ENCODE data around the gene PRR5L. TPM values are rescaled to one million over a fixed set of nuclear protein-coding genes. Genes with fewer than 3 reads are reported as not detected.
A peak's percentile ranks its signal among the peaks of the same experiment; 100 is the strongest.

The PRR5L gene
- total and polyA plus RNA-seq, 2 experiments from 2014 or later, result 3.1 to 7.5 TPM

DNA sequence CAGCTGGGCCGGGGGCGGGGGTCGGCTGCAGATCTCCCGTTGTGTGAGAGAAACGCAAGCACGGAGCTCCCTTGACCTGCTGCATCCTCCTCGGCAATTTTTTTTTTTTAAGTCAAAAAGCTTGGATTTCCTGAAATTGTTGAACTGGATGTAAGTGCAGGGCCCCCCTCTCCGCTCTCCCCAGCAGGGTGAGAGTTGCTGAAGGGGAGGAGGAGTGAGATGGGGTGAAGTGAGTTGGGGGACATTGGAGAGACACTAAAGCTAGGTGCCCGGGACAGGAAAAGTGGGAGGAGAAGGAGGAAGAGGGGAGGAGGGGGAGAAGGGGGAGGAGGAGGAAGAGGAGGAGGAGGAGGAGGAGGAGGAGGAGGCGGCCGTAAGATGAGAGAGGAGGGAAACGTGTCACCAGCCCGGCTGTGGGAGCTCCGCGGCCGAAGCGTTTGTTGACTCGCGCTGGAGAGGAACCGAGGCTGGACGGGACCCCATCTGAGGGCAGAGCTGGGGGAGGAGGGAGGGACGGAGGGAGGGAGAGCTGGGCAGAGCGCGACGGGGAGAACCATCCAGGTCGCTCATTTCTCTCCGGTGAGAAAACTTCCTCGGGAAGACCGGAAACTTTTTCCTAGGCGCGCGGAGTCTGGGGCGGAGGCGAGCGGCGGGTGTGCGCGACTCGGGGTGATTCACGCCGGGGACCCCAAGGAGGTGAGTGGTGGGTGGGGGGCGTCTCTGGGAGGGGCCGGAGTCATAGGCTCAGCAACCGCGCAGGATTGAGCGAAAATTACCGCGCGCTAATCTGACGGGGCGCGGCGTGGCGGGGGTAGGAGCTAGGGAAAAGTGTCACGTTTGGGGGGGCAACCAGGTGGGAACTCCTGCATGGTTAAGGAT, 80.2 kb downstream of the PRR5L start:
- 2% methylated on average over 27 of the region's 55 CpGs for WGBS (ENCODE audit: low lambda C conversion rate, missing lambda C conversion rate)
- peak; percentile 38 for DNase-seq (ENCODE audit: low spot score)

DNA sequence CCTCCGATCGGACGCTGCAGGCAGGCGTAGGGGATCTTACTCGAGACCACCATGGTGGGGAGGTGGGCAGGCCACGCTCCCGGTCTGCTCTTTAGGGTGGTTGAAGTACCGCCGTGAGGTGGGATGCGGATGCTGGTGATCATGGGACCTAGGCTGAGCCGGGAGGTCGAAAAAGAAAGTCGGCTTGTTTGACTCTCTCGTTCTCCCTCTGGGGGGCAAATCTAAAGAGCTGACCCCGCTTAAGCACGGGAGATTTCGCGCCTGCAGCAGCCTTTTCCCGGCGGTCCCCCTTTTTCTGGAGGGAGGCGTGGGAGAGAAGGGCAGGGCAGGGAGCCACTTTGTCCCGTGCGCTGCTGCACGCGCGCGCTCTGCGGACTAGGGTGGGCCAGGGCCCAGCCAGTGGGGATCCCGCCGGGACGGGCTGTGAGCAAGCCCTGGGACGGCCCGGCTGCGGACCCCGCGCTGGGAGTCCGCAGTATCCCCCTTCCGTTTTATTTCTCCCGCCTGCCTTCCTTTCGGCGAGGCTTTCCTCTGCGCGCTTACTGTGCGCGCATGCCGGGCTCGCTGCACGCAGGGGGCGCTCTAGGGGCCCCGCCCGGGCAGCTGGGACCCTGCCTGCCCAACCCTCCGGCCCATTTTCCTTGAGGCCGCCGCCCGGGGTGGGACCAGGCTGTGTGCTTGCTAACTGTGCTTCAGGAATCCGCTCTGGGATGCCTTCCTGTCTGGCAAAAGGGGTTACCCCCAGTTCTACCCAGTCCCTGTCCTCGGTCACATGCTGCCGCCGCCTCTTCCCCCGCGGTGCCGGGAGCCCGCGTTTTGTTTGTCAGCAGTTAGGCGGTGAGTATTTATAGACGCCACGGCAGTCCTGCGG, 81.0 kb downstream of the PRR5L start:
- peaks cover 47% of the 10 kb centered on the region for H3K27me3 ChIP-seq
- H3K9me3 ChIP-seq (ENCODE audit: low read depth), result no peaks in the 10 kb centered on the region
- no peak overlapping the region for H3K27ac ChIP-seq
- peak overlapping the region; percentile 99 for H3K4me2 ChIP-seq
- peak overlapping the region; percentile 78 for H2AFZ ChIP-seq
- DNase-seq (ENCODE audit: low spot score), result peak; percentile 55
- H3K36me3 ChIP-seq (replicated peaks; ENCODE audit: insufficient read depth, low read depth), result no peaks in the 10 kb centered on the region
- WGBS (ENCODE audit: low lambda C conversion rate, missing lambda C conversion rate), result 1% methylated on average over 46 of the region's 68 CpGs
- TF ChIP-seq CTCF (IDR thresholded peaks at IDR 0.05; ENCODE audit: poor library complexity) (peak; percentile 58), EZH2 (IDR thresholded peaks at IDR 0.05; ENCODE audit: borderline replicate concordance) (no peak), EZH2phosphoT487 (IDR thresholded peaks at IDR 0.05; ENCODE audit: low read depth, severe bottlenecking, unreplicated experiment) (no peak)
- H3K79me2 ChIP-seq, result no peaks in the 10 kb centered on the region
- H3K4me1 ChIP-seq (ENCODE audit: insufficient read depth), result peaks cover 23% of the 10 kb centered on the region
- peak overlapping the region; percentile 77 for H3K4me3 ChIP-seq
- H4K20me1 ChIP-seq (ENCODE audit: insufficient read depth, poor library complexity, severe bottlenecking), result no peaks in the 10 kb centered on the region
- no peaks in the 10 kb centered on the region for H3K9me2 ChIP-seq (replicated peaks; ENCODE audit: insufficient read depth)

More for the DNA sequence above, 80.2 kb downstream of the PRR5L start:
- Histone ChIP-seq H3K4me1 (ENCODE audit: insufficient read depth) (peaks cover 26% of the 10 kb centered on the region), H3K36me3 (replicated peaks; ENCODE audit: insufficient read depth, low read depth) (no peaks in the 10 kb centered on the region), H3K9me3 (ENCODE audit: low read depth) (no peaks in the 10 kb centered on the region), H3K4me2 (peak overlapping the region; percentile 99), H3K4me3 (peak overlapping the region; percentile 77), H4K20me1 (ENCODE audit: insufficient read depth, poor library complexity, severe bottlenecking) (no peaks in the 10 kb centered on the region), H3K79me2 (no peaks in the 10 kb centered on the region), H3K9me2 (replicated peaks; ENCODE audit: insufficient read depth) (no peaks in the 10 kb centered on the region), H3K27ac (no peak overlapping the region), H3K27me3 (peaks cover 47% of the 10 kb centered on the region), H2AFZ (peak overlapping the region; percentile 78)
- TF ChIP-seq EZH2 (IDR thresholded peaks at IDR 0.05; ENCODE audit: borderline replicate concordance) (no peak), CTCF (IDR thresholded peaks at IDR 0.05; ENCODE audit: poor library complexity) (no peak), EZH2phosphoT487 (IDR thresholded peaks at IDR 0.05; ENCODE audit: low read depth, severe bottlenecking, unreplicated experiment) (no peak)

DNA sequence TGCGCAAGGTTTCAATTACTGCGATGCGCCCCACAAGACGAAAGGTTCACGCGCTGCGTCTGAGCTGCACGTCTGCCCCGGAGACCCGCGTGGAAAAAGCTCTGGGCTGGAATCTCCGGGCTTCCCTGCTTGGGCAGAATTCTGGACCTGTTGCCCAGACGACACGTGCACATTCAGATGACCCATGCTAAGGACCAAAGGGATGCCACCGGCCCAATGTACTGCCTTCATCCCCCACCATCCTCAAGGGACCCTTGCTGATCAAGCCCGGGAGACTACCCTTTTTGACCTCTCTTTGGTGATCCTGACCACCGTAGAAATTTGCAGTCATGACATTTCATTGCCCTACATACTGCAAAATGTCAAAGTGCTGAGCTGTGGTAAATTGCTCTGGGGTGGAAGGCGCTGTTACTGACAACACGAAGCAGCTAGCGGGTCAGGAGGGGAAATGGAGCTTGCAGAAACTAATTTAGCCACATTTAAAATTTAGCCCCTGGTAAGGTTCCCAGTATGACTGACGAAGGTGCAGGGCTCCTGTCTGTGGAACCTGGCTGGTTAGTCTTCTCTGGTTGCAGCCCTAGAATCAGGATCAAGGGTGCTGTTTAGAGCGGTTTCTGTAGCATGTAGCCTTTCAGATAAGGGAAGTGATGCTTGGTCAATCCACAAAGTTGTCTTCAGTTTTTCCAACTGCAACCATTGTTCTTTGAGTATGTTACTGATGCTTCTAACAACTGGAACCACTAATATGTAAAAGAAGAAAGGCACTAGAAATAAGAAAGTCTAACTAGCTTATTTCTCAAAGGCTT, 81.9 kb downstream of the PRR5L start:
- Histone ChIP-seq H3K79me2 (no peaks in the 10 kb centered on the region), H4K20me1 (ENCODE audit: insufficient read depth, poor library complexity, severe bottlenecking) (no peaks in the 10 kb centered on the region), H3K36me3 (replicated peaks; ENCODE audit: insufficient read depth, low read depth) (no peaks in the 10 kb centered on the region), H3K9me3 (ENCODE audit: low read depth) (no peaks in the 10 kb centered on the region), H2AFZ (peak overlapping the region; percentile 78), H3K4me2 (peak overlapping the region; percentile 99), H3K27me3 (peaks cover 47% of the 10 kb centered on the region), H3K4me3 (peak overlapping the region; percentile 77), H3K4me1 (ENCODE audit: insufficient read depth) (peaks cover 15% of the 10 kb centered on the region), H3K27ac (no peak overlapping the region), H3K9me2 (replicated peaks; ENCODE audit: insufficient read depth) (no peaks in the 10 kb centered on the region)
- WGBS (ENCODE audit: low lambda C conversion rate, missing lambda C conversion rate), result 26% methylated on average over 22 of the region's 22 CpGs
- TF ChIP-seq CTCF (IDR thresholded peaks at IDR 0.05; ENCODE audit: poor library complexity) (no peak), EZH2 (IDR thresholded peaks at IDR 0.05; ENCODE audit: borderline replicate concordance) (no peak), EZH2phosphoT487 (IDR thresholded peaks at IDR 0.05; ENCODE audit: low read depth, severe bottlenecking, unreplicated experiment) (no peak)
- no peak for DNase-seq (ENCODE audit: low spot score)
